Epidermal melanocyte (primary cell): Measurements from ENCODE around the gene NOXA1.
"Not testable (repeated sequence)": the region's sequence is repeated elsewhere in the genome, so short reads cannot be mapped to it uniquely, and the experiment has no call there.

ENCODE experiments used
- DNase-seq: peaks from one replicate; pipeline ENCODE4 v3.0.0; 2011; ENCODE audit warnings: low spot score; ENCODE audit not compliant: insufficient read length

The NOXA1 gene

DNA sequence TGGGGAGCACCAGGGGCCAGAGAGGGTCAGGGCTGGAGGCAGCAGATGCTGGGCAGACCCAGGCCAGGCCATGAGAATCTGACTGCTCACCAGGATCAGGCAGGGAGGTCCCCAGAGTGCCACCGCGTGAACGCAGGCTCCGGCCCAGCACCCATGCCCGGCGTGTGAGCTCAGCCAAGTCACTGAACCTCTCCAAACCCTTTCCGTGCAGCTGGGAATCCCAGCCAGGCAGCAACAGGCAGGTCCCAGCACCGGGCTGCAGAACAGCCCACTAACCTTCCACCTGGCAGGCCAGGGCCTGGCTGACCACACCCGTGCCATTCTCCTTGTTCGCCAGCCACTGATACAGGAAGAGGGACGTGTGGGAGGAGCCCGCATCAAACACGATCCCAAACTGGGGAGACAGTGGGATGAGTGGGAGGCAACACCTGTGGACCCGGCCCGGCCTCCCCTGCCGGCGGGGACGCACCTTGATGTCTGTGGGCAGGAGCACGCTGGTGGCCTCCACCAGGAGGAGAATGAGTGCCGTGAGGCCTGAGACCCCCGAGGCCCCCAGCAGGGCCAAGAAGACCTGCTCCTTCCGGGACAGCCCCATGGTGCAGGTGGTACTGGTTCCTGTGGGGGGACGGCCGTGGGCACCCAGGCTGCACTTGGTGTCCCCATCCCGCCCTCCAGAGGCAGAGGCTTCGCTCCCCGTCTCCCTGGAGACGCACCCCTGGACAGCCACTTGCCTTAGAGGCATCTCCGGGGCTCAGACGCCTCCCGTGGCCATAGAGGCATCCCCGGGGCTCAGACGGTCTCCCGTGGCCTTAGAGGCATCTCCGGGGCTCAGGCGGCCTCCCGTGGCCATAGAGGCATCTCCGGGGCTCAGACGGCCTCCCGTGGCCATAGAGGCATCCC lies 14.7 kb downstream of the NOXA1 start:
- no peak for DNase-seq

DNA sequence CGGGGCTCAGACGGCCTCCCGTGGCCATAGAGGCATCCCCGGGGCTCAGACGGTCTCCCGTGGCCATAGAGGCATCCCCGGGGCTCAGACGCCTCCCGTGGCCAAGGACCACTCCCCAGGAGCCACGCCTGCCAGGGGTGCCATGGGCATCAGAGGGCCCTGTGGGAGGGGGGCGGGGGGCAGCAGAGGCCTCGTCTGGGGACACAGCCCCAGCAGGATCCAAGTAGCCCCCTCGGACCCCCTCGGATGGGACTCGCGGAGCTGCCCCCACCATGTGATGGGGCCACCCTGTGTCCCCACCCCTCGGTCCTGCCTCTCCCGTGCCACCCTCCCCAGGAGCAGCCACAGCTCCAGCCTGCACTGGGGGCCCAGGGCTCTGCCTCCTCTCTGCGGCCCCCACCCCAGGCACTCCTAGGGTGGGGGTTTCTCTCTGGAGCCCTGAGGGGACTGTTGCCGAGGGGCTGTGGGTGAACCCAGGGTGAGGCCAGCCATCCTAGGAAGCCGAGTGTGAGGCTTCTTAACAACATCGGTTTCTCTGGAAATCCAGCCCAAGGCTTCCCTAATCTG lies 15.5 kb downstream of the NOXA1 start:
- no peak for DNase-seq

DNA sequence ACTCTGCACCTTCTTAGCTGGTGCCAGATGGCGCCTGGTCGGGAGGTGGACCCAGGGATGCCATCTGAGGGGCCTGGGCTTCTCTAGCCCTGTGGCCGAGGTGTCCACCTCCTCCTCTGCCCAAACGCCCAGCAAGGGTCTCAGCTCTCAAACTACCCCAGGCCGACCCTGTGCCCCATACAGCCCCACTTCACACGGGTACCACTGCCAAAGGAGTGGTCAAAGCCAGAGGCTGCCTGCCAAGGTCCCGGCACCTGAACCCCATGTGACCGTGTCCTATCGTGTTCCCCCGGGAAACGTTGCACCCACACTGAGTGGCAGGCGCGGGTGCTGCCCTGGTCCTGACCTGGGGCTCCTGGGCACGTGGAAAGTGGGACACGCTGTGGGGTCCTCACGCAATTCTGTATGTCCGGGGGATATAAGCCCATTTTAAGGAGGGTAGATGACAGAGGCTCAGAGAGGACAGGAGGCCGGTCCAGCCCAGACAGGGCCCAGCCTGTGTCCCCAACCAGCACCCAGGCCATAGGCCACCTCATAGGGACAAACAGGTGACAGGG lies 16.0 kb downstream of the NOXA1 start:
- no peak for DNase-seq

DNA sequence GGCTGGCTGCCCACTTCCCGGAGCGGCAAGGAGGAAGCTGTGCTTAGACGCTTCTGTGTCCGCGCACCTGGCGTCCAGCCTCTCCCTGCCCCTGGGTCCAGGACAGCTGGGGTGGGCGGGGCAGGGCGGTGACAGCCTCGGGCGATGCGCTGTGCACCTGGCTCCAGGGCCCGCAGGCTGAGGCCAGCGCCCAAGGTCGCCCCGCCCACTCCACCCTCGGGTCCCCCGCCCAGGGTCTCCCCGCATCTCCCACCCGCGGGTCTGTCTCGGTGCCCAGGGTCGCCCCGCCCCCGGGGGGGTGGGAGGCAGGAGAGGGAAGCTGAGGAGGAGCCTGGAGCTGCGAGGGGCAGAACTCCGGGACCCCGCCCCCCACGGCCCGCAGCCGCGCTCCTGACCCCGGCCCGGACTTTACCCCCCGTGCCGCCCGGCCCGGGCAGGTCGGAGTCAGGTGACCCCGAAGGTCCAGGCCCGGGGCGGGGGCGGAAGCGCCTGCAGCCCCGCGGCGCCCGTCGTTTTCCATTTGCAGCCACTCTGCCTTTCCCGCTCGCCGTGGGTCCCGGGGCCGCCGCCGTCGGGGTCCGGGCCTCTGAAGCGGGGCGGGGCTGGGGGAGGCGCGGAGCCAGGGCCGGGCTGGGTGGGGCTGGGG lies 18.2 kb downstream of the NOXA1 start, which contains the start of gene ENTPD8:
Gene ENTPD8 (minus strand): TSS at position 69 of the 646 bp plus-strand sequence. CDS start 3,072 bp downstream, outside the sequence.
- no peak for DNase-seq

DNA sequence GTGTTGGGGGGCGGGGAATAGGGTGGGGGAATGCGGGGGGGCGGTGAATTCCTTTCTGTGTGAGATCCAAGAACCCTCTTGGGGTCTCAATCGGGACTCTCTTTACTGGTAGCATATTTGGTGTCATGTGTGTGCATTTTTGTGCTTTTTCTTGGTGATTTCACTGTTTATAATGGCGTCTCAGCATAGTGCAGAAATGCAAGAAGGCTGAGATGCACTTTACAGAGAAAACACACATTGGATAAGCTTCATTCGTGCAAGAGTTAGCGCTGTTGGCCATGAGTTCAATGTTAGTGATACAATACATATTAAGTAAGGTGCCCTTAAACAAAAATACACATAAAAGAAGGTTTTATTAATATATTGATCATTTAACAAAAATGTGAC lies 18.7 kb downstream of the NOXA1 start:
- DNase-seq = no peak

DNA sequence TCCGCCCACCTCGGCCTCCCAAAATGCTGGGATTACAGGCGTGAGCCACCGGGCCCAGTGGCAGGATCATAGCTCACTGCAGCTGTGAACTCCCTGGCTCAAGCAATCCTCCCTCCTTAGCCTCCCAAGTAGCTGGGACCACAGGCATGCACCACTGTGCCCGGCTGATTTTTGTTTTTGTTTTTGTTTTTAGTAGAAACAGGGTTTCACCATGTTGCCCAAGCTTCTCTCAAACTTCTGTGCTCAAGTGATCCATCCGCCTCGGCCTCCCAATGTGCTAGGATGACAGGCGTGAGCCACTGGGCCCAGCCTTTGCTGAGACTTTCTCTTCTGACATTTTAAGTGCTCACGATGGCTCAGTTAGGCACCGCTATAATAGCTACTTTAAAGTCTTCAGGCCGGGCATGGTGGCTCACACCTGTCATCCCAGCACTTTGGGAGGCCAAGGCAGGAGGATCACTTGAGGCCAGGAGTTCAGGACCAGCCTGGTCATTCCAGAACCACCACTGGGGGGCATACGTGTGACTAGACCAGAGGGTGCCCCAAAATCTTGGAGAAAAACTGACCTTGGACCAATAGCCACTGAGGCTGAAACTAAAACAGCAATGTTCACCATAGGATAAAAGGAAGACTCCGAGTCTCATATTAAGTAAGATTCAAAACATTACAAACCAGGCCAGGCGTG lies 21.1 kb downstream of the NOXA1 start:
- no peak for DNase-seq

DNA sequence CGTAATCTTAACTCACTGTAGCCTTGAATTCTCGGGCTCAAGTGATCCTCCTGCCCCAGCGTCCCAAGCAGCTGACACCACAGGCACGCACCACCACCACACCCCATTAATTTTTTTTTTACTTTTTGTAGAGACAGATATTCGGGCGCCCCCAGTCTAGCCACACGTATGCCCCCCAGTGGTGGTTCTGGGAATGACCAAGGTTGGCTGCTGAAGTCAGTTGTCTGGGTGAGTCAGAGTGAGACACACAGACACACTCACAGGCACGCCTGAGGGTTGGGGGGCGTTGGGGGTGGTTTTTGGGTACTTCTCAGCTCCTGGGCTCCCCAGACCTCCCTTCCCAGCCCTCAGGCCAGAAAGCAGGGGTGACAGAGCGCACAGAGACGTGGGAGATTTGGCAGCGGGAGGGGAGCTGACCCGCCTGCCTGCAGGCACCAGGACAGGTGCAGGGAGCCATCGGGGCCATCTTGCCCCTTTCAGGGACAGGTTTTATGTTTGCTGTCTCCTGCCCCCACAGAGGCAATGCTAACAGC lies 22.1 kb downstream of the NOXA1 start:
- peak; percentile 67 for DNase-seq

DNA sequence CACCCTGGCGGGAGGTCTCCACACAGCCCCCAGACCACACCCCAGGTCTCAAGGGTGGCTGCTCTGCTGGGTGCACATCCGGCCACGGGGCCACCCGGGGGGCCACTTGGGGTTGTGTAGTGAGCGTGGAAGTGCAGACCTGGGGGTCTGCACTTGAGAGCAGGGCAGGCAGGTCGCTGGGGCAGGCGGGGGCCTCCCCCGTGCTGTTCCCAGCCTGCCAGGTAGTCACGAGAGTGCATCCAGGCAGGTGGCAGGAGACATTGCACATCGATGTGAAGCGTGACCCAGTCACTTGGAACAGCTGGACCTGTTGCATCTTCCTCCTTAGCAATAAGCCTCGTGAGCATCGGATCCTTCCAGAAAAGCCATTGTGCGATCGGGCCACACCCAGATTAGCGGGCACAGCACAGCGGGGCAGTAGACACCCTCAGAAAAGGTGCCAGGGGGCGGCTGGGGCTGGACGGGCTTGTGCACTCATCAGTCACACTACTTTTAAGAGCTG lies 22.8 kb downstream of the NOXA1 start:
- no peak for DNase-seq

DNA sequence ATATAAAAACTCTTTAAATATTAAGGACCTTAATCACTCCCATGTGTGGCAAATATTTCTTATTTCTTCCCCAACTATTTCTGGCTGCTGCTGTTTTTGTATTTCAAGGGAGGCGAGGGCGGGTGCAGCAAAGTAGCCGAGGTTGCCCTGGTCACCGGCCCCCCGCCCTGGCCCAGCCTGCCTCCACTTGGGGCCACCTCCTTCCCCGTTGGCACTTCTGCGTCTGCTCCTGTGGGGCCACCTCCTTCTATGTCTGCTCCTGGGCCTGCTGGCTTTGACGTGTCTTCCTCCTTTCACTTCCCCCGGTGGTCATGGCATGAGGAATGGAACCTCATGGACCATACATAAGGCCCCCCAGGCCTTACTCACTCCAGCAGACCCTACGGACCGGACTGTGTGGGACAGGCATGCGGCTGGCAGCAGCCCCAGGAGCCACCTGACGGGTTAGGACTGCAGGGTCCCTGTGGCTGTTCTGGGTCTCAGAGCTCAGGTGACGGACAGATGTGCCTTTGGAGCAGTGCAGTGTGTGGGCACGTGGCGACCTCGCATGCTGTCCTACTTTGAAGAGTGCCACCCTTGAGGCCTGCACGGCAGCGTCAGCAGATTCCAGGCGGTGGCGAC lies 23.8 kb downstream of the NOXA1 start:
- DNase-seq = no peak

DNA sequence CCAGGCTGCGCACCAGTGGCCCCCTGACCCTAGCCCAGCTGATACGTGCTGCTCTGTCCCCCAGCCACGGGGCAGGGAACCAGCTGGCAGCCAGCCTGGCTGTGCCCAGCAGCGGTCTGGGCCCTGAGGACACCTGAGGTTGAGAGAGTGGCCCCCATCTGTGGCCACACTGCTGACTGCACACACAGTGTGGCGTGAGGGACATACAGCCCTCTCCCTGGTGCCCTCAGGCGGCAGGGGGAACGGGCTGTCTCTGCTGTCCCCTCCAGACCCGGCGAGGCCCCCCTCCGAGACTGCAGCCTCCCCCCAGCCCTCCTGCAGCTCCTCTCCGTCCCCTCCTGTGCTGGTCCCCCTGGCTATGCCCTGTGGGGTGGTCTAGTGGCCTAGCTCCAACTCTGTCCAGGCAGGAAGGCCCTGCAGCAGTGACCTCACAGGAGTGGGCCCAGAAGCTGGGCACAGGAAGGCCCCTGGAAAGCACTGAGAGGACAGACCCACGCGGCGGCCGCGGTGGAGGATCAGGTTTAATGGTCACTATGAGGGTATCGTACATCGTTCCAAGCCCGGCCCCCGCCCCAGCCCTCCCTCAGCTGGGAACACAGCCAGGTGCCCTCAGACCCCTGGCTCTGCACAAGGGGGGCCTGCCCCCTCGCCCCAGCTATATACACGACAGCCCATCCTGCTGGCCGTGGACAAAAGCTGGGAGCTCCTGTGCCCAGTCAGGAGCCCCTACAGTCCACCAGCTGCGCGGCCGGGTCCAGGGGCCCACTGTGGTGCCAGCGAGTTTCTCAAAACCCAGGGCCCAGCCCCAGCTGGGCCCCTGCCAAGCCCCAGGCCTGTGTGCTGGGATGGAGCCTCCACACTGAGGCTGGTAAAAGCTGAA lies 24.8 kb downstream of the NOXA1 start:
- no peak for DNase-seq

DNA sequence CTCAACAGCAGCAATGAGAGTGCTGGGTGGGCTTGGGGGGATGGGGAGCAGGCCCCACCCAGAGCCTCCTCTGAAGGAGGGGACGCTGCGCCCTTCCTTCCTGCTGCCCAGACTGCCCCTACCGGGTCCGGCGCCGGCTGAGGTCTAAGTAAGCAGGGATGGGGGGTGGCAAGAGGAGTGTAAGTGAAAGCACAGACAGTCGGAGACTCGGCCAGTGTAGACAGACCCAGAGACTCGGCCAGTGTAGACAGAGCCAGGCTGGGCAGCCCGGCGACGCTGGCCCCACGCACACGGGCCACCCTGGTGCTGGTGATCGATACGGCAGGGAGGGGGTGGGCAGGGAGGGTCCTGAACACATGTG lies 25.4 kb downstream of the NOXA1 start:
- no peak for DNase-seq

DNA sequence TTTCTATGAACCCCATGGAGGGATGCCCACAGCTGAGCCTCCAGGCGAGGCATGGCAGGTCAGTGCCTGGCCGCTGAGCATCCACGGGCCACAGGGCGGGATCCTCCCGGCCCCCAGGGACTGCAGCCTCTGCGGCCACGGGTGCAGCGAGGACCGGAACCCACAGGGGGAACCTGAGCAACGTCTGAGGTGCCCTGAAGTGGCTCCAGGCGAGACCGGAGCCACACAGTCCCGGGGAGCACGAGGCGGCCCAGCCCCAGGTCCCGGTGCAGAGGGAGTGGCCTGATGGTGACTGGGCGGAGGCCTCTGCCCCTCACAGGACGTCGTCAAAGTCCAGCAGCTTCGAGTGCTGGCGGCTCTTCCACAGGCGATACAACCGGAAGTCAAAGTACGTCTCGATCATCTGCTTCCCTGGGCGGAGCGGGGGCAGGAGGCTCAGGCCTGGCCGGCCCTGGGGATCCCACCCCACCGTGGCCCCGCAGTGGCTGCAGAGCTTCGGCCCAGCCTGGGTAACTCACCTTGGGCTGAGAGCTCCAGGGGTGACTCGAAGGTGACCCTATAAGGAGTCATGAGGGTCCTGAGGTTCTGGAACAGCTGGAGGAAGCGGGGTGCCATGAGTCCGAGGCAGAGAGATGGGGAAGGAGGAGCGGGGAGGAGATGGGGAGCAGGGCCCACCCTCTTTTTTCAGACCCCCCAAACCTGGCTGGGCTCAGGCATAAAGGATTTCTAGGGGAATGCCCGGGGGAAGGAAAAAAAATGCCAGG lies 26.1 kb downstream of the NOXA1 start:
- DNase-seq = no peak

DNA sequence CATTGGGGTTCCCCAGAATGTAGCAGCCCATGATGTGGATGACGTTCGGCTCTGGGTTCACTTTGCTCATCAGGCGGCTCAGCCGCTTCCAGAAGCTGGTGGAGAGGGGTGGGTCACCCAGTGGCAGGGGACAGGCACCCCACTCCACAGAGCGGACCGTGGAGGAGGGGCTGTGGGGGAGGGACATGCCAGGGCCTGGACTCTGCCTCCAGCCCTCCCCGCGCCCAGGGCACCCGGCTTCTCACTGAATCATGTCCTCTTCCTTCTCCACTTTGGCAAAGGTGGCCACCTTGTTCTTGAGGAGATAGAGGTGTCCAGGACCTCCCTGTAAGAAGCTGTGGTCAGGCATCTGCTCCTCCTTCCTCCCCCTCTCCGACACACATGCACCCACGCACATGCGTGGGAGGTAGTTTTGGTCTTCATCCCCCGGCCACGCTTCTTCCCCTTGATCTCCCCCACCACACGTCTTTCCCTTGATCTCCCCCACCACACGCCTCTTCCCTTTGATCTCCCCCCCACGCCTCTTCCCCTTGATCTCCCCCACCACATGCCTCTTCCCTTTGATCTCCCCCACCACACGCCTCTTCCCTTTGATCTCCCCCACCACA lies 26.8 kb downstream of the NOXA1 start:
- DNase-seq = no peak

DNA sequence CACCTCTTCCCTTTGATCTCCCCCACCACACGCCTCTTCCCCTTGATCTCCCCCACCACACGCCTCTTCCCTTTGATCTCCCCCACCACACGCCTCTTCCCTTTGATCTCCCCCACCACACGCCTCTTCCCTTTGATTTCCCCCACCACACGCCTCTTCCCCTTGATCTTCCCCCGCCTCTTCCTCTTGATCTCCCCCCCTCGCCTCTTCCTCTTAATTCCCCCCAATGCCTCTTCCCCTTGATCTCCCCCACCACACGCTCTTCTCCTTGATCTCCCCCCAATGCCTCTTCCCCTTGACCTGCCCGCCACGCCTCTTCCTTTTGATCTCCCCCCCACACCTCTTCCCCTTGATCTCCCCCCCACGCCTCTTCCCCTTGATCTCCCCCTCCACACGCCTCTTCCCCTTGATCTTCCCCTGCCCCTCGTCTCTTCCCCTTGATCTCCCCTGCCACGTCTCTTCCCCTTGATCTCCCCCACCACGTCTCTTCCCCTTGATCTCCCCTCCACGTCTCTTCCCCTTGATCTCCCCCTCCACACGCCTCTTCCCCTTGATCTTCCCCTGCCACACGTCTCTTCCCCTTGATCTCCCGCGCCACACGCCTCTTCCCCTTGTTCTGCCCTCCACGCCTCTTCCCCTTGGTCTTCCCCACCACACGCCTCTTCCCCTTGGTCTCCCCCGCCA lies 27.5 kb downstream of the NOXA1 start:
- not testable (repeated sequence) for DNase-seq

DNA sequence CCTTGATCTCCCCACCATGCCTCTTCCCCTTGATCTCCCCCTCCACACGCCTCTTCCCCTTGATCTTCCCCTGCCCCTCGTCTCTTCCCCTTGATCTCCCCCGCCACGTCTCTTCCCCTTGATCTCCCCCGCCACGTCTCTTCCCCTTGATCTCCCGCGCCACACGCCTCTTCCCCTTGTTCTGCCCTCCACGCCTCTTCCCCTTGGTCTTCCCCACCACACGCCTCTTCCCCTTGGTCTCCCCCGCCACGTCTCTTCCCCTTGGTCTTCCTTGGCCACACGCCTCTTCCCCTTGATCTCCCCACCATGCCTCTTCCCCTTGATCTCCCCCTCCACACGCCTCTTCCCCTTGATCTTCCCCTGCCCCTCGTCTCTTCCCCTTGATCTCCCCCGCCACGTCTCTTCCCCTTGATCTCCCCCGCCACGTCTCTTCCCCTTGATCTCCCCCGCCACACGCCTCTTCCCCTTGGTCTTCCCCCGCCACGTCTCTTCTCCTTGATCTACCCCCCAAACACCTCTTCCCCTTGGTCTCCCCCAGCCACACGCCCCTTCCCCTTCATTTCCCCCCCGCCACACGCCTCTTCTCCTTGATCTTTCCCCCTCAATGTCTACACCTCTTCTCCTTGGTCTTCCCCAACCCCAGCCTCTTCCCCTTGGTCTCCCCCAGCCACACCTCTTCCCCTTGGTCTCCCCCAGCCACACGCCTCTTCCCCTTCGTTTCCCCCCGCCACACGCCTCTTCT lies 28.2 kb downstream of the NOXA1 start:
- DNase-seq = not testable (repeated sequence)

DNA sequence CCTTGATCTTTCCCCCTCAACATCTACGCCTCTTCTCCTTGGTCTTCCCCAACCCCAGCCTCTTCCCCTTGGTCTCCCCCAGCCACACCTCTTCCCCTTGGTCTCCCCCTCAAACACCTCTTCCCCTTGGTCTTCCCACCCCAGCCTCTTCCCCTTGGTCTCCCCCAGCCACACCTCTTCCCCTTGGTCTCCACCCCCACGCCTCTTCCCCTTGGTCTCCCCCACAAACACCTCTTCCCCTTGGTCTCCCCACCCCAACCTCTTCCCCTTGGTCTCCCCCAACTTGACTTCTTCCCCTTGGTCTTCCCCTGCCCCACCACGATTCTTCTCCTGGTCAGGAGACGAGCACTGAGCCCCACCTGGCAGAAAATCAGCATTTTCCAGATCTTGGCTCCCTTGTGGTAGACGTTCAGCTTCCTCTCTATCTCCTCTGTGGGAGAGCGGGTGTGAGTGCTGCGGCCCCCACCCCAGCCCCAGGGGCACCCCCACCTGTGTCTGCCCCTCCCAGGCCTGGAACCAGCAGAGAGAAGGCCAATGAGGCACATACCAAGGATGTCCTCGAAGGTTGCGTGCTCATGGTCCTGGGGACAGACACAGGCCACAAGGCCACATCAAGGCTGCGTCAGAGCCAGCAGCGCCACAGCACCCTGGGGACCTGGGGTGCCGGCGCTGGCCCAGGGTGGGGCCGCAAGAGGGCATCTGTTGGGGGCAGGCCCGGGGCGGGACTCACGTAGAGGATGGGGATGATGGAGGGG lies 29.0 kb downstream of the NOXA1 start:
- DNase-seq = no peak
